Fibroblast of the aortic adventitia (primary cell): ENCODE data around the gene SVEP1. TPM values are rescaled to one million over a fixed set of nuclear protein-coding genes. Genes with fewer than 3 reads are reported as not detected.
A peak's percentile ranks its signal among the peaks of the same experiment; 100 is the strongest.

Experiments
- DNase-seq: peaks from one replicate; pipeline ENCODE4 v3.0.0-alpha.2; 2010; ENCODE audit warnings: low read depth
- H3K4me3 ChIP-seq: 2 replicates; pipeline ENCODE4 v1.5.1; 2011; ENCODE audit warnings: low read depth, mild to moderate bottlenecking, control low read depth, low read length, moderate library complexity
- CTCF ChIP-seq: IDR thresholded peaks from 2 replicates; pipeline ENCODE4 v1.5.1; 2011; ENCODE audit warnings: mild to moderate bottlenecking, low read length, control low read depth, inconsistent platforms; ENCODE audit not compliant: insufficient read depth
- small RNA-seq: library from RNA; depleted of rRNA; stranded (forward); fragments of <200 nt; gene quantifications from one replicate; pipeline ENCODE3, GENCODE V24; 2012
- total RNA-seq: library from RNA; depleted of rRNA; stranded (reverse); fragments of >200 nt; gene quantifications from 2 replicates; pipeline ENCODE4 v1.2.3, GENCODE V29; 2012; ENCODE audit warnings: low replicate concordance

SVEP1 gene
- total RNA-seq, 1 donor = 50.2 TPM

DNA sequence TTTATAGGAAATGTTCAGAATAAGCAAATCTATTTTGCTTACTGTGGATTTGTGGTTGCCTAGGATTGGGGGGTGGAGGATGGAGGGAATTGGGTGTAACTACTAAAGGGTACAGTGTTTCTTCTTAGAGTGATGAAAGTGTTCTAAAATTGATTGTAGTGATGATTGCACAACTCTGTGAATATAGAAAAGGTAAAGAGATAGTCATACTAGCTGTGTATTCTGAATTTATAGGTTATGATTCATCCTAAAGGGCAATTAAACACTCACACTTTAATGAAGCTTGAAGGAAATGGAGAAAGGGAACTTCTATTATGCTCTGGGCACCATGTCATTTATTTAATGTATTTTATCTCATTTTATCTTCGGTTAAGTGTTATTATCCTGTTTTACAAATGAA is 251.8 kb downstream of the SVEP1 start:
- no peak overlapping the region for H3K4me3 ChIP-seq
- TF ChIP-seq CTCF = no peak
- DNase-seq = no peak

GRCh38 chr9:110323818-110324217 is 255.7 kb downstream of the SVEP1 start:
- peak; percentile 63 for DNase-seq
- no peak overlapping the region for H3K4me3 ChIP-seq
- peak; percentile 26 for TF ChIP-seq CTCF

DNA sequence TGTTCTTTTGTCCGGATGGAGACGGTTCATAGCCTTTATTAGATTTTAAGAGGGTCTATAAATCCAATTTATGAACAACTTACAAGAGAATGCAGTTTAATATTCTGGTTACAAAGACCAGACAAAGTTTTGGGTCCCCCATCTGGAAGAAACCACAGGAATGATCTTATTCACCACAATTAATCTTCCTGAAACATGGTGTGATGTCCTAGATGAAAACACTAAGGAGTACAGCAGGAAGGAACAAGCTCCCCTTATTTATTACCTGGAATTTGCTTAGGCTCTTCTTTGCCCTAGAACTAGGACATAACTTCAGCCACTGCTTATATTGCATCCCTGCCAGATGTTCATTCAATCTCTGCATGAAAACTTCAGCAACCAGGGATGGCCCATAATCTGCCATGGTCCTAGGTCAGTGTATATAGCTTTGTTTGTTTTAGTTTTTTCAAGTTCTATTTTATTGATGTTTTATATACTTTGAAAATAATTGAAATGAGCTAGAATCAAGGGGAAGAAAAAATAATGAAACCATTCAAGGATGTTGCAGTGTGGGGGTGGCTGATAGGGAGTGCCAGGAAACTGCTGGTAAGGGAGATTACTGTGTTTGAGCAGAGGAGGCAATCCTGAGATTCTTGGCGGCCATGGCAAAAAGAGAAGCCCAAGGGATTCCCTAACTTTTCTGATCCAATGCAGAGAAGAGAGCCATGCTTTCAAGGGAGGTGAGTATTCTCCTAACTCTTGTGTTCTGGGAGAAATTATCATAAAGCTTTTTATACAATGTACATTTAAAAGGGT is 258.7 kb downstream of the SVEP1 start:
- TF ChIP-seq CTCF = no peak
- peak; percentile 64 for DNase-seq
- H3K4me3 ChIP-seq = no peak overlapping the region

DNA sequence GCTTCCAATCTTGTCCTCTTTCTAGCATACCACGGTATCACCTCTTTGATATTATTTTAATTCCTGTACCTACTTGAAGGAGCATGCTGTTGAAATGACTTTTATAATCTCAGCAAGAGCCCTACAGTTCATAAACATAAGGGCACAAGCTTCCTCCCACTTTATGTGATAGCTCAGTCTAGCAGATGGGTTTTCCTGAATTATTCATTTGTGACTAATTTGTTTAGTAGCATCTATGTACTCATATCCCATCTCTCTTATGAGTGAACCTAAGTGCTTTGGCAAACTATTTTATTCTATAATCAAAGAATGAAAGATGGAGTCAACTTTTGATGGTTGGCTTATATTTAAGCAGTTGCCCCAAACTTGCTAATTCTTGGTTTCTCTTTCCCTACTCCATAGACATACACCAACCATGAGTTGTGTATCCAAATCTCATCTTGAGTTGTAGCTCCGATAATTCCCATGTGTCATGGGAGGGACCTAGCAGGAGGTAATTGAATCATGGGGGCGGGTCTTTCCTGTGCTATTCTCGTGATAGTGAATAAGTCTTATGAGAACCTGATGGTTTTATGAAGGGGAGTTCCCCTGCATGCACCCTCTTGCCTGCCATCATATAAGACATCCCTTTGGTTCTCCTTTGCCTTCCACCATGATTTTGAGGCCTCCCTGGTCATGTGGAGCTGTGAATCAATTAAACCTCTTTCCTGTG is 259.6 kb downstream of the SVEP1 start:
- DNase-seq = peak; percentile 6
- no peak for TF ChIP-seq CTCF
- no peak overlapping the region for H3K4me3 ChIP-seq

DNA sequence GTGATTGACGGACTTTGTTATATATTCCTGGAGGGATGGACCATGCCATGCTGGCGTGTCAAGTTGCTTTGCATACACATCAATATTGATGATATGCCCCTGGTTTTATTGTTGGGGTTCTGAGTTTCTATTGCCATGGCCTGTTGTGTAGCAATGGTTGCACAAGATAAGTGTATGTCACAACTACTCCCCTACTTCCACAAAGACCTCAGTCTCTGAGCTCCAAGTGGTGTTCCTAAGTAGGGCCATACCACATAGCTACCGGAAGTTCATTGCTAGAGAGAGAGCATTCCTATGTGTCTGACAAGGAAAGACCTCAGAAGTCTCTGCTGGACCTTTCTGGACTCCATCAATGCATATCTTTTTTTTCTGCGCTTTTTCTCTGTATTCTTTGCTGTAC is 261.6 kb downstream of the SVEP1 start:
- TF ChIP-seq CTCF = no peak
- DNase-seq = no peak
- H3K4me3 ChIP-seq = no peak overlapping the region

DNA sequence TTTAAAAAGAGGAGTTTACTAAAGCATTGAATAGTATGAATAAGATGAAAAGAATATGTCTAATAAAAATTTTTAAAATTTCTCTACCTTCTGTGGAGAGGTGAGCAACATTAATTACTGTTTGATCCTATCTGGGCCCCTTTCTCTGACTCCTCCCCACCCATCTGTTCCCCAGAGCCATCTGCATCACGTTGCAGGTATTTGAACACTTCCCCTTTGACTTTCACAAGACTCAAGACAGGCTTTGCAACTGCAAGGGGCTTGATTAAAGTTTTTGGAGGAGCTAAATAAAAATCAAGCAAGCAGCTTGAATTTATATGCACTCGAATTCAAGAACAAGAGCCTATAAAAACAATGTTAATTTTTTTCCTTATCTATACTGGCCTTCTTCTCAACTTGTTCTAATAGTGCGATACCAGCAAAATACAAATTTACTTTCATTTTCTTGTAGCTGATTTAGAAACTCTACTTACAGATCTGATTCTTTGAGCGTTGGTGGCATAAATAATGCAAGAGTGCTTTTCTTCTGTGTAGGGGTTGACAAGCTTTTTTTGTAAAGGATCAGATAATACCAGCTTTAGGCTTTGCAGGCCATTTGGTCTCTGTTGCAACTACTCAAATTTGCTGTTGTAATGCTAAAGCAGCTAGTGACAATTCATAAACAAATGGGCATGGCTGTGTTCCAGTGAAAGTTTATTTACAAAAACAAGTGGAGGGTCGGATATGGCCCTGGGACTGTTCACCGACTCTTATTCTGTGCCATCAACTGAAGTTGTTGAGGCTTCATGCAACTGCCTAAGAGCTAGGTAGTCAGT is 263.1 kb downstream of the SVEP1 start:
- peak; percentile 35 for DNase-seq
- no peak overlapping the region for H3K4me3 ChIP-seq

More for the DNA sequence above, 263.1 kb downstream of the SVEP1 start:
- no peak for TF ChIP-seq CTCF

Small RNA genes within 50 kb of the gene (small RNA-seq; reads per million reads assigned to genes)
- not detected for gene RNU6-1039P

Other genes with a start within 250 kb of the SVEP1 start
- not detected in 2 replicates for gene TXNDC8, start 241.9 kb downstream of the SVEP1 start, total RNA-seq
- gene MUSK, start 89.0 kb upstream of the SVEP1 start, total RNA-seq = 1.4 TPM in 1 of 2 replicates, not detected in the other